NCI-H524 treated with DMSO at 0.1 percent for 48 hours (cell line): Measurements from ENCODE around the gene CPZ.
"Not testable (repeated sequence)": the region's sequence is repeated elsewhere in the genome, so short reads cannot be mapped to it uniquely, and the experiment has no call there.

Source experiments
- DNase-seq: peaks from one replicate; lab custom pipeline; 2025; lab: John Stamatoyannopoulos, UW

Gene CPZ

DNA sequence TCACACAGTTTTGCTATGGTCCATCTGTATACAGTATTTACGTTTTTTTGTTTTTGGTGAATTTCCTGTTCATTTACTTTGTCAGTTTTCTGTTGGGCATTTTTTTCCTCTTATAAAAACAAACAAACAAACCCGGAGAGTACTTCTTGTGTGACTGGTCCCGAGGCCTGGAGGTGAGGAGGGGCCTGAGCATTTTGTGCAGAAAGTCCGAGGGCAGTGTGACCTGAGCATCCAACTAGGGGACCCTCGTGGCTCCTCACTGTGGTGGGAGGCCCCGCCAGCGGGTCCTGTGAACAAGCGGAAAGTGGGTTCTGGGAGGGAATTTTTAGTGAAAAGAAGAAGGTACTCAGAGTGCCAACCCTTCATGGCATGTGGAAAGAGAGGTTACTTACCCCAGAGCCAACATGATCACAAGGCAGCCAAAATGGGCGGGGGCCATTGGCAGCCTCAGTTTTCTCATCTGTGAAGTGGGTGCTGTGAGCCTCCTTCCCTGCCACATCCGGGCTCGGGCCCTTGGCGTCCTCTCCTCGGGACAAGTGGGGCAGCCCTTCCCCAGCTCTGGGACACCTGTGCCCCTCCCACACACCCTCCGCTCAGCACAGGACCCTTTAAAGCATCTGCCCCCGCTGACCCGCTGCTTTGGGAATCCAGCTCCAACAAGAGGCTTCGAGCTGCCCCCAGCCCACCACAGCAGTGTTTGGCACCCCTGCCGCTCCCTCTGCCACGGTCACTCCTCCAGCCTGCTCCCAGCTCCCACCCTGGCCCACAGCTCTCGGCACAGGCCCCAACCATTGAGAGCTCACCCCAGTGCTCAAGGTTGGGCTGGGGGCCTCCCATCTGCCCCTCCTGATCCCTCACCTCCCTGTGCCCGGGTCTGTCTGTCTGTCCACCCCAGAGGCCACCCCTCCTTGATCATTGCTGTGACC, 35.2 kb upstream of the CPZ start:
- no peak for DNase-seq

DNA sequence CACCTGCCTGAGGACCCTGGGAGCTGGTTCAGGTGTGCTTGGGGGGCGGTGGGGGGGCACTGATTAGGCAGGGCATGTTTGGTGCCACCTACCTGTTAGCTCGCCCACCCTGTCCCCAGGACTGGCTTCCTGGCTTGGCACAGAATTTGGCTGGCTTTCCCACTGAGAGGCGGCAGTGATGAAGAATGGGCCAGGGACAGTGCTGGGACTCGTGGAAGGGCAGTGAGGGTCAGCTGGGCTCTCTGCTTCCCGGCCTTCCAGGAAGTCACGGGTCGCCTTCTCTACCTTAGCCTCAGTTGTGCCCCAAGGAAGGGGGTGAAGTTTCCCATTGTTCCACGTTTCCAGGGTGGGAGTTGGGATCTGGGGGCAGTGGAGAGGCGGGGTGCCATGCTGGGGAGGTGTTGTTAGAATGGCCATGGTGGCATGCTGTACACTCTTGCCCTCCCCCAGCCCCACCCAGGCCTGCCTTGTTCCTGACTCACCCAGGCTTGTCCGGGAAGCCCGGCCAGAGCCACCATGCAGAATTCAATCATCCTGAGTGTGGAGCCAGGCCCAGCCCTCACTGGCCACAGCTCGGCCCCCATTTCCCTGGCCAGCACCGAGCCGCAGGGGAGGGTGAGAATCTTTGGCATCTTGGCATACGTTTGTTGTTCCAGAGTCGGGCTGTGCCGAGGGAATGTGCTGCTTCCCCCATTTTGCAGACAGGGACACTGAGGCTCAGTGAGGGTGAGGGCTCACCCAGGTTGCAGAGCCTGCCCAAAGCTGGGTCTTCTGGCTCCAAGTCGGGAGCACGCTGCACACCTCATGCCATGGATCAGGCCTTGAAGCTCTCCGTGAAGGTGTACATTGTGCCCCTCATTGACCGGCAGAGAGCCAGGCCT, 34.2 kb upstream of the CPZ start:
- no peak for DNase-seq

DNA sequence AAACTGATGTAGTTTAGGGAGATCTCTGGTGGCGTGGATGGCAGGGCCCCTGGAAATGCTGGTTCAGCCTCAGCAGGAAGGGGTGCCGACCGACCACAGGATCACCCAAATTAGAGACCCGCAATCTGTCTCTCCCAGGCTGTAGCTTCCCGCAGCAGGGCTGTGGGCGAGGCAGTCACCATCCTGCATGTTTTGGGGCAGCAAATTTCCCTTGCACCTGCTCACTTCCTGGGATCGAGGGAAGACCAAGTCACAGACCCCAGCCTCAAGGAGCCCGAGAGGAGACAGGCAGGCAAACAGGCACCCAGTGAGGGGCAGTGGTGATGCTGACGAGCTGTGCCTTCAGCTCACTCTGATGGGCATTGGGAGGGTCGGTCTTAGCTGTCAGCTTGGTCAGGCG, 33.6 kb upstream of the CPZ start:
- no peak for DNase-seq

- DNase-seq: no peak
These were observed 32.9 kb upstream of the CPZ start for GRCh38 chr4:8559524-8560264.

DNA sequence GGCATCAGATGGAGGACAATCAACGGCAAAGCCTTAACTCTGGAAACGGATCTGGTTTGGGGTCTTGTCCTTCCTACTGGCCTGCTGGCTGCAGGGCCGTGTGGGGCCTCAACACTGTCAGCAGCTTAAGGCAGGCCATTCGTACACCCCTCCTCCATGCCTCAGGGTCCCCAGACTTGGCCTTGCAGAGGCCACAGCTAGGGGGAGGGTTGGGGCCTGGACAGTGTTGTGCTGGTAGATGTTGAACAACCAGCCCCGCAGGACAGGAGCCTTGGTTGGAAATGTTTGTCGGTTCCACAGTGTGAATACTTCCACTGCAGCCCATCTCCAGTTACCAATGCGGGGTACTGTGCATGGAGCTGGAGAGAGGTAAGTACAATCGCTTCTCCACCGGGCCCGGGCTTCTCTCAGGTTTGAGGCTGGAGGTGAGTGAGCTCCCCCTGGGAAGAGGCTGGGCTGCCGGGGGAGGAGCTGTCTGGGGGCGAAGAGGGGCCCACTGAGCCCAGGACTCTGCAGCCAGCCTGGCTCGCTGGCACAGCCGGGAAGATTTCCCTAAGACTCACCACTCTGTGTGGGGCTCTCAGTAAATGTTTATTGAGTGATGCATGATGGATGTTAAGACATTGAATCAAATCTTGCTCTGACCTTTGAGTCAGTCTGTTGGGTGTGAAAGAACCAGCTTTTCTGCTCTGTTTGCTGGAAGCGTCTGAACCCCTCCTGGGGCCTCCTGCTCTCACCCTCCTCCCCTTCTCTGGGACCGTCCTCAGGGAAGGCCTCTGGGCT, 32.1 kb upstream of the CPZ start:
- no peak for DNase-seq

GRCh38 chr4:8564595-8564994, 28.0 kb upstream of the CPZ start:
- no peak for DNase-seq

DNA sequence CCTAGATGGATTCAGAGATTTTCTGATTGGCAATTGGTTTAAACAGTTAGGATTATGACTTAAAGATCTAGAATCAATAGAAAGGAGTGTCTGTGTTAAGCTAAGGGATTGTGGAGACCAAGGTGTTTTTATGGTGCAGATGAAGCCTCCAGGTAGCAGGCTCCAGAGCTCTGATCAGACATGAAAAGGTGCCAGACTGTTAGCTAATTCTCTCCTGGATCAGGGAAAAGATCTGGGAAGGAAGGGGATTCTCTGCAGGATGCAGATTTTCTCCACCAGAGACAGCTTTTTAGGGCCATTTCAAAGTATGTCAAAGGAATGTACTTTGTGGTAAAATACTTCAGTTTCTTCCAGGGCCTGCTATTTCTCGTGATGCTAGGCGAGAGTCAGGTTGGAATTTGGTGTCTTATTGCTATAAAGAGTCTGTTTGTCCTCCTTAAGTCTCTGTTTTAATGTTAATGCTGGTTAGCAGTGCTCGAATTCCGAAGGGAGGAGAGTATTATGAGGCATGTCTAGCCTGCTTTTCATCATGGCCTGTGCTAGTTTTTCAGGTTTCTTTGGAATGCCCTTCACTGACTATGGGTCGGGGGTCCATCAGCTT, 24.4 kb upstream of the CPZ start:
- no peak for DNase-seq

- DNase-seq: no peak
These were observed 22.4 kb upstream of the CPZ start for GRCh38 chr4:8570201-8570600.

GRCh38 chr4:8571702-8572685, 20.6 kb upstream of the CPZ start:
- no peak for DNase-seq

- DNase-seq: no peak
These were observed 19.3 kb upstream of the CPZ start for GRCh38 chr4:8573266-8573665.

GRCh38 chr4:8574796-8575370, 17.7 kb upstream of the CPZ start:
- no peak for DNase-seq

- no peak for DNase-seq
These were observed 17.1 kb upstream of the CPZ start for GRCh38 chr4:8575457-8575856.

DNA sequence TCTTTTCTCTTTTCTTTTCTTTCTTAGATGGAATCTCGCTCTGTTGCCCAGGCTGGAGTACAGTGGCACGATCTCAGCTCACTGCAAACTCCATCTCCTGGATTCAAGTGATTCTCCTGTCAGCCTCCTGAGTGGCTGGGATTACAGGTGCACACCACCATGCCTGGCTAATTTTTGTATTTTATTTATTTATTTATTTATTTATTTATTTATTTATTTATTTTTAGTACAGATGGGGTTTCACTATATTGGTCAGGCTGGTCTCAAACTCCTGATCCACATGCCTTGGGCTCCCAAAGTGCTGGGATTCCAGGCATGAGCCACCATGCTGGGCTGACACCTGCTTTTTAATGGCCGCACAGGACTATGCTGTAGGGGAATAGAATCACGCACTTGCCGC, 16.0 kb upstream of the CPZ start:
- not testable (repeated sequence) for DNase-seq

GRCh38 chr4:8577046-8577445, 15.5 kb upstream of the CPZ start:
- no peak for DNase-seq

DNA sequence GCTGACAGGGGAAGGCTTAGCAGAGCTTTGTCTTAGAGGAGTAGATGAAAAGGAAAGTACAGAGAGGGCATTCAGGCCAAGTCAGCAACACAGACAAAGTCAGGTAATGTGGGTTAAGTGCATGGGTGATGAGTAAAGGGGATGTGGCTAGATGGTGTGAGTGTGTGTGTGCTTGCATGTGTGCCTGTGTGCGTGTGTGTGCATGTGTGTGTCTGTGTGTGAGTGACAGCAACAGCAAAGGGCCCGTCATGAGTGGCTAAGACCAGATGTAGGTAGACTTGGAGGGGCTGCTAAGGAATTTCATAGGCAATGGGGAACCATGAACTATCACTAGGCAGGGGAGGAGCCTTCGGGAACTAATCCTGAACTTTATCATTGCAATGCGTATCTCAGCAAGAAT, 14.6 kb upstream of the CPZ start:
- no peak for DNase-seq

GRCh38 chr4:8578717-8579116, 13.8 kb upstream of the CPZ start:
- DNase-seq: no peak

GRCh38 chr4:8579526-8580320, 12.8 kb upstream of the CPZ start:
- DNase-seq: no peak

GRCh38 chr4:8580321-8581093, 12.1 kb upstream of the CPZ start, which contains the start of gene GPR78:
GPR78 (plus strand) TSS chr4:8580392; CDS start chr4:8580983, 591 bp downstream.
- no peak for DNase-seq
